RWPE2 (cell line): ENCODE data around the gene ECM2.

ENCODE experiments used
- ATAC-seq: fragments of 200-7000 bp; cut with Tn5 transposase; 3 replicates; pipeline ENCODE4 v1.9.1; 2021; ENCODE audit warnings: low read depth
- DNase-seq: peaks from one replicate; pipeline ENCODE4 v3.0.0-alpha.2; 2020; ENCODE audit warnings: low spot score
- H3K27ac ChIP-seq: fragments of 450-650 bp; 2 replicates; pipeline ENCODE4 v1.5.1; 2017; ENCODE audit warnings: mild to moderate bottlenecking; ENCODE audit not compliant: poor library complexity, severe bottlenecking
- H3K27me3 ChIP-seq: fragments of 250-450 bp; sonication (Bioruptor Pico); 2 replicates; pipeline ENCODE4 v1.5.1; 2021; ENCODE audit warnings: mild to moderate bottlenecking, moderate library complexity; ENCODE audit not compliant: insufficient read depth, poor library complexity, severe bottlenecking
- H3K36me3 ChIP-seq: fragments of 250-450 bp; sonication (Bioruptor Pico); 2 replicates; pipeline ENCODE4 v1.5.1; 2020; ENCODE audit warnings: low read depth, mild to moderate bottlenecking, moderate library complexity
- H3K4me1 ChIP-seq: fragments of 250-450 bp; sonication (Bioruptor Pico); 2 replicates; pipeline ENCODE4 v1.5.1; 2021; ENCODE audit warnings: mild to moderate bottlenecking, moderate library complexity; ENCODE audit not compliant: insufficient read depth, poor library complexity, severe bottlenecking
- H3K4me3 ChIP-seq: fragments of 250-450 bp; sonication (Bioruptor Pico); 2 replicates; pipeline ENCODE4 v1.5.1; 2021; ENCODE audit warnings: mild to moderate bottlenecking, moderate library complexity; ENCODE audit not compliant: severe bottlenecking
- H3K9me3 ChIP-seq: fragments of 250-450 bp; sonication (Bioruptor Pico); 2 replicates; pipeline ENCODE4 v1.5.1; 2021; ENCODE audit warnings: mild to moderate bottlenecking, moderate library complexity; ENCODE audit not compliant: severe bottlenecking
- TF ChIP-seq, protein P1 (sequence below): fragments of 450-650 bp; IDR thresholded peaks from one replicate; pipeline ENCODE4 v1.5.1; 2017; ENCODE audit warnings: mild to moderate bottlenecking, moderate library complexity; ENCODE audit not compliant: poor library complexity, severe bottlenecking

The ECM2 gene

DNA sequence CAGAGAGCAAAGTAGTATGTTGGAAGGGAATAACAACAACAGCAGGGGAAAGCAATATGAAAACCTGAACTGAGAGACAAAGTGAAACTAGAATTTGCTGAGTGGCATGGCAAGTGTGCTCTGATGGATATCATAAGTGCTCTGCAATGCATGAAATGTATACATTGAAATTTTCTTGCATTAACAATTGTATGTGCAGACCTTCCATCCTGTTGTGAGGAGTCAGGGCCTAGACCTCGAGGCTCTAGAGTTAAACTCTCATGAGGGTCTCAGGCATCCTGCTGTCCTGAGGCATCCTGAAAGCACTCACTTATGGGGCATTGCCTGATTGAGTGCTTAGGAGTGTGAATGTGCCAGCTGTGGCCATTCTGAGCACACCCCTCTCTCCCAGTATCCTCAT is 1.1 kb downstream of the ECM2 start:
- no peak overlapping the region for H3K27ac ChIP-seq
- no peaks in the 10 kb centered on the region for H3K36me3 ChIP-seq
- DNase-seq = no peak
- no peak for ATAC-seq
- H3K27me3 ChIP-seq = no peaks in the 10 kb centered on the region
- no peak overlapping the region for H3K4me3 ChIP-seq
- H3K4me1 ChIP-seq = no peaks in the 10 kb centered on the region
- TF ChIP-seq, protein P1, sequence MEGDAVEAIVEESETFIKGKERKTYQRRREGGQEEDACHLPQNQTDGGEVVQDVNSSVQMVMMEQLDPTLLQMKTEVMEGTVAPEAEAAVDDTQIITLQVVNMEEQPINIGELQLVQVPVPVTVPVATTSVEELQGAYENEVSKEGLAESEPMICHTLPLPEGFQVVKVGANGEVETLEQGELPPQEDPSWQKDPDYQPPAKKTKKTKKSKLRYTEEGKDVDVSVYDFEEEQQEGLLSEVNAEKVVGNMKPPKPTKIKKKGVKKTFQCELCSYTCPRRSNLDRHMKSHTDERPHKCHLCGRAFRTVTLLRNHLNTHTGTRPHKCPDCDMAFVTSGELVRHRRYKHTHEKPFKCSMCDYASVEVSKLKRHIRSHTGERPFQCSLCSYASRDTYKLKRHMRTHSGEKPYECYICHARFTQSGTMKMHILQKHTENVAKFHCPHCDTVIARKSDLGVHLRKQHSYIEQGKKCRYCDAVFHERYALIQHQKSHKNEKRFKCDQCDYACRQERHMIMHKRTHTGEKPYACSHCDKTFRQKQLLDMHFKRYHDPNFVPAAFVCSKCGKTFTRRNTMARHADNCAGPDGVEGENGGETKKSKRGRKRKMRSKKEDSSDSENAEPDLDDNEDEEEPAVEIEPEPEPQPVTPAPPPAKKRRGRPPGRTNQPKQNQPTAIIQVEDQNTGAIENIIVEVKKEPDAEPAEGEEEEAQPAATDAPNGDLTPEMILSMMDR = no peak
- H3K9me3 ChIP-seq = no peaks in the 10 kb centered on the region

DNA sequence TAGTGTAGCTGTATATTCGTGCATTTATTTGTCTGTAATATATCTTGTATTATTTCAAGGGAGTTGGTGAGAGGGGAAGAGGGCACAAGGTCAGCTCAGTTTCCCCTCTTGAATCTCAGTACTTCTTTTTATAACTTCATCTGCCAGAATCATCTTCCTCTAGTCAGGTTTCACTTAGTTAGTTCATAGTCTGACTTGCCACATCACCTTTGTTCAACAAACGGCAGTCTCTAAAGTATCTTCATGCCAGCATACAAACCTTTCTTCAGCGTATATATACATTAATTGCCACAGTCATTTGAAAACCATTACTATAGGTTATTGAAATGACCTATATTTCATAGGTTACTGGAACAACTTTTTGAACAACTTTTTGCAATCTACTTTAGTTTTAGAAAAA is 1.6 kb downstream of the ECM2 start:
- Histone ChIP-seq H3K36me3 (no peaks in the 10 kb centered on the region), H3K4me3 (no peak overlapping the region), H3K9me3 (no peaks in the 10 kb centered on the region), H3K4me1 (no peaks in the 10 kb centered on the region), H3K27ac (no peak overlapping the region), H3K27me3 (no peaks in the 10 kb centered on the region)
- DNase-seq (no peak), ATAC-seq (no peak)
- TF ChIP-seq, protein P1 = no peak

DNA sequence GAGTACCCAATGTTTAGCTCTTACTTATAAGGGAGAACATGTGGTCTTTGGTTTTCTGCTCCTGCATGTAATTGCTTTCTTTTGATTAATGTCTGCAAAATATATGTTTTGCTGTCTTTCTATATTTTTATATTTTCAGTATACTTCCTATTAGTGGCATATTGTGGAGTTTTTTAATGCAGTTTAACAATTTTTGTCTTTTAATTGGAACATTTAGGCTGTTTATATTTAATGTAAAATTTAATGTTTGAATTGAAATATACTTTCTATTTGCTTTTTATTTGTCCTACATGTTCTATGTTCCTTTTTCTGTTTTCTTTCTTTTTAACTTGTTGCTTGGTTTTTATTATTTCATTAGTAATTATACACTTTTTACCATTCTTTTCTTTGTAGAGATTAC is 4.9 kb downstream of the ECM2 start:
- H3K4me1 ChIP-seq = no peaks in the 10 kb centered on the region
- H3K27ac ChIP-seq = no peak overlapping the region
- no peaks in the 10 kb centered on the region for H3K27me3 ChIP-seq
- DNase-seq (no peak), ATAC-seq (no peak)
- TF ChIP-seq, protein P1 = no peak
- no peaks in the 10 kb centered on the region for H3K9me3 ChIP-seq
- H3K36me3 ChIP-seq = no peaks in the 10 kb centered on the region
- H3K4me3 ChIP-seq = no peak overlapping the region

DNA sequence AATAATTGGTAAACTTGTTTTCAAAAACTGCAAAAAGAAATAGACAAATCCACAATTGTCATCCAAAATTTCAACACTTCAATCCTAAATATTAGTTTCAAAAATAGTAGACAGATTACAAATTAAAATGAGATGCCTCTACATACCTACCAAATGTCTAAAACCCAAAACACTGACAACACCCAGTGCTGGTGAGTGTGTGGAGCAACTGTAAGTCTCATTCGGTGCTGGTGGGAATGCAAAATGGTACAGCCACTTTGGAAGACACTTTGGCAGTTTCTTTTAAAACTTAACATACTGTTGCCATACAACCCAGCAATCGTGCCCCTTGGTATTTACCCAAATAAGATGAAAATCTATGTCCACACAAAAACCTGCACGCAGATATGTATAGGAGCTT is 6.7 kb downstream of the ECM2 start:
- DNase-seq = no peak
- Histone ChIP-seq H3K27ac (no peak overlapping the region), H3K9me3 (no peaks in the 10 kb centered on the region), H3K27me3 (no peaks in the 10 kb centered on the region), H3K36me3 (no peaks in the 10 kb centered on the region), H3K4me1 (no peaks in the 10 kb centered on the region), H3K4me3 (no peak overlapping the region)
- ATAC-seq = no peak
- TF ChIP-seq, protein P1 = no peak

DNA sequence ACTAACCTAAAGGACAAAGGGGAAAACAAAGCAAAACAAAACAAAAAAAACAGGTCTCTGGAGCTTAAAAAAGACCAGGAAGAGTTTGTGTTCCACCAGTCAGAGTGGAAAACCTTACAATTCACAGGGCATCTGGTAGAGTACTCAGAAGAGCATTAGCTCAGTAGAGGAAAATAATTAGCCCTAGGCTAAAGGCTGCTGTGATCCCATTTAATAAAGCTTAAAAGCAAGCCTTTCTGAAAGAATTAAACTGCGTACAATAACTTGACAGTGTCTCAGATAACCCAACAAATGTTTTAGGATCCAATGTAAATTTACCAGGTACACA is 7.3 kb downstream of the ECM2 start:
- Histone ChIP-seq H3K27me3 (no peaks in the 10 kb centered on the region), H3K4me3 (no peak overlapping the region), H3K36me3 (no peaks in the 10 kb centered on the region), H3K9me3 (no peaks in the 10 kb centered on the region), H3K4me1 (no peaks in the 10 kb centered on the region), H3K27ac (no peak overlapping the region)
- ATAC-seq = no peak
- no peak for DNase-seq
- TF ChIP-seq, protein P1 = no peak
